Activated T-cell treated with anti-CD3 and anti-CD28 coated beads for 48 hours (primary cell): ENCODE measurements around the gene GPR143.
A peak's percentile ranks its signal among the peaks of the same experiment; 100 is the strongest.
"Not testable (repeated sequence)": the region's sequence is repeated elsewhere in the genome, so short reads cannot be mapped to it uniquely, and the experiment has no call there.

Experiments used
- DNase-seq: peaks from one replicate; pipeline ENCODE4 v3.0.0-alpha.2; 2020; ENCODE audit warnings: low read depth

GPR143 gene

GRCh38 chrX:9768321-9768839 lies 2.7 kb upstream of the GPR143 start:
- DNase-seq: not testable (repeated sequence)

GRCh38 chrX:9767375-9767774 lies 1.7 kb upstream of the GPR143 start:
- DNase-seq: no peak

GRCh38 chrX:9765072-9765736 lies 443 bp downstream of the GPR143 start:
- no peak for DNase-seq

GRCh38 chrX:9759337-9759736 lies 6.3 kb downstream of the GPR143 start:
- DNase-seq: no peak

- no peak for DNase-seq
These were observed 7.5 kb downstream of the GPR143 start for GRCh38 chrX:9758021-9758638.

GRCh38 chrX:9757366-9757765 lies 8.3 kb downstream of the GPR143 start:
- DNase-seq: no peak

- DNase-seq: no peak
These were observed 16.4 kb downstream of the GPR143 start for GRCh38 chrX:9749146-9749692.

- no peak for DNase-seq
These were observed 18.0 kb downstream of the GPR143 start for GRCh38 chrX:9747644-9748043.

GRCh38 chrX:9746148-9746888 lies 19.3 kb downstream of the GPR143 start:
- no peak for DNase-seq

- DNase-seq: no peak
These were observed 20.1 kb downstream of the GPR143 start for GRCh38 chrX:9745417-9746115.

- DNase-seq: no peak
These were observed 26.5 kb downstream of the GPR143 start for GRCh38 chrX:9739130-9739529.

GRCh38 chrX:9738151-9738550 lies 27.5 kb downstream of the GPR143 start:
- DNase-seq: no peak

GRCh38 chrX:9737363-9737762 lies 28.3 kb downstream of the GPR143 start:
- DNase-seq: no peak

- DNase-seq: no peak
These were observed 34.9 kb downstream of the GPR143 start for GRCh38 chrX:9730752-9731151.

GRCh38 chrX:9730078-9730477 lies 35.6 kb downstream of the GPR143 start:
- DNase-seq: no peak

GRCh38 chrX:9729171-9729885 lies 36.3 kb downstream of the GPR143 start:
- DNase-seq: no peak

- DNase-seq: no peak
These were observed 37.4 kb downstream of the GPR143 start for GRCh38 chrX:9728261-9728660.

GRCh38 chrX:9724711-9725110 lies 40.9 kb downstream of the GPR143 start:
- DNase-seq: no peak

- DNase-seq: no peak
These were observed 48.3 kb downstream of the GPR143 start for GRCh38 chrX:9717376-9717775.

GRCh38 chrX:9710332-9710731 lies 55.3 kb downstream of the GPR143 start:
- no peak for DNase-seq

- DNase-seq: peak; percentile 56
These were observed 56.6 kb downstream of the GPR143 start for GRCh38 chrX:9708923-9709553.
